Measurements from ENCODE around the gene CAPRIN2. TPM values are rescaled to one million over a fixed set of nuclear protein-coding genes. Genes with fewer than 3 reads are reported as not detected.

Gene CAPRIN2
- total RNA-seq, 4 donors from 2014 or later, result 22.5 to 40.3 (median 31.7) TPM

GRCh38 chr12:30782316-30783173, 27.8 kb upstream of the CAPRIN2 start:
- TF ChIP-seq, protein P1, sequence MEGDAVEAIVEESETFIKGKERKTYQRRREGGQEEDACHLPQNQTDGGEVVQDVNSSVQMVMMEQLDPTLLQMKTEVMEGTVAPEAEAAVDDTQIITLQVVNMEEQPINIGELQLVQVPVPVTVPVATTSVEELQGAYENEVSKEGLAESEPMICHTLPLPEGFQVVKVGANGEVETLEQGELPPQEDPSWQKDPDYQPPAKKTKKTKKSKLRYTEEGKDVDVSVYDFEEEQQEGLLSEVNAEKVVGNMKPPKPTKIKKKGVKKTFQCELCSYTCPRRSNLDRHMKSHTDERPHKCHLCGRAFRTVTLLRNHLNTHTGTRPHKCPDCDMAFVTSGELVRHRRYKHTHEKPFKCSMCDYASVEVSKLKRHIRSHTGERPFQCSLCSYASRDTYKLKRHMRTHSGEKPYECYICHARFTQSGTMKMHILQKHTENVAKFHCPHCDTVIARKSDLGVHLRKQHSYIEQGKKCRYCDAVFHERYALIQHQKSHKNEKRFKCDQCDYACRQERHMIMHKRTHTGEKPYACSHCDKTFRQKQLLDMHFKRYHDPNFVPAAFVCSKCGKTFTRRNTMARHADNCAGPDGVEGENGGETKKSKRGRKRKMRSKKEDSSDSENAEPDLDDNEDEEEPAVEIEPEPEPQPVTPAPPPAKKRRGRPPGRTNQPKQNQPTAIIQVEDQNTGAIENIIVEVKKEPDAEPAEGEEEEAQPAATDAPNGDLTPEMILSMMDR (IDR thresholded peaks at IDR 0.05; ENCODE audit: low read depth), result no peak

DNA sequence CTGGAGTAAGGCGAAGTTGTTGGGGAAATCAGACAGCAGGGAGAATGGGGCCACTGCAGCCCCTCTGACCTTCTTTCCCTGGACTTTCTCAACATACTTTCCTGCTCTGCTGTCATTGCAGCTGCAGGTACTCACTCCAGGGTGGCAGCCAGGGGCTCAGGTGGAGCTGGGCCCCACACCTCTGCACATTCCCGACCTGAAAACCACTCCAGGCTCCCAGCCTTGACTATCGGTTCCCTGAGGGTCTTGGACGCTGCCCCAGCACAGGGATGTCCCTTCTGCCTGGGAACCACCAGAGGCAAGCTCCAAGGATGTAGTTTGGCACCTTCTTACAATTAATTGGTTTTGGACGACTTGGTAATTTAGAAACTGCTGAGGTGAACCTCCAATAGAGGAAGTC, 24.8 kb upstream of the CAPRIN2 start:
- TF ChIP-seq, protein P1 (IDR thresholded peaks at IDR 0.05; ENCODE audit: low read depth), result no peak

GRCh38 chr12:30779178-30779577, 24.4 kb upstream of the CAPRIN2 start:
- TF ChIP-seq, protein P1 (IDR thresholded peaks at IDR 0.05; ENCODE audit: low read depth), result no peak

- TF ChIP-seq, protein P1 (IDR thresholded peaks at IDR 0.05; ENCODE audit: low read depth), result no peak
Observed at GRCh38 chr12:30774599-30774998, 19.8 kb upstream of the CAPRIN2 start.

- TF ChIP-seq, protein P1 (IDR thresholded peaks at IDR 0.05; ENCODE audit: low read depth), result no peak
Observed at GRCh38 chr12:30769802-30770201, 15.1 kb upstream of the CAPRIN2 start.

- TF ChIP-seq, protein P1 (IDR thresholded peaks at IDR 0.05; ENCODE audit: low read depth), result no peak
Observed at GRCh38 chr12:30764251-30764650, 9.5 kb upstream of the CAPRIN2 start.

- TF ChIP-seq, protein P1 (IDR thresholded peaks at IDR 0.05; ENCODE audit: low read depth), result no peak
Observed at GRCh38 chr12:30763053-30763452, 8.3 kb upstream of the CAPRIN2 start.

Data from subcutaneous adipose tissue (tissue), 4 donors.